IPS-11a (cell line): ENCODE results near the gene AKAP5.
"Not testable (repeated sequence)": the region's sequence is repeated elsewhere in the genome, so short reads cannot be mapped to it uniquely, and the experiment has no call there.

Experiments
- H3K4me3 ChIP-seq: one replicate; pipeline ENCODE4 v1.5.1; 2013; ENCODE audit warnings: low read depth, low read length, control low read depth

The AKAP5 gene

GRCh38 chr14:64502456-64502855 lies 37.2 kb downstream of the AKAP5 start:
- H3K4me3 ChIP-seq: peak overlapping the region; percentile 86

DNA sequence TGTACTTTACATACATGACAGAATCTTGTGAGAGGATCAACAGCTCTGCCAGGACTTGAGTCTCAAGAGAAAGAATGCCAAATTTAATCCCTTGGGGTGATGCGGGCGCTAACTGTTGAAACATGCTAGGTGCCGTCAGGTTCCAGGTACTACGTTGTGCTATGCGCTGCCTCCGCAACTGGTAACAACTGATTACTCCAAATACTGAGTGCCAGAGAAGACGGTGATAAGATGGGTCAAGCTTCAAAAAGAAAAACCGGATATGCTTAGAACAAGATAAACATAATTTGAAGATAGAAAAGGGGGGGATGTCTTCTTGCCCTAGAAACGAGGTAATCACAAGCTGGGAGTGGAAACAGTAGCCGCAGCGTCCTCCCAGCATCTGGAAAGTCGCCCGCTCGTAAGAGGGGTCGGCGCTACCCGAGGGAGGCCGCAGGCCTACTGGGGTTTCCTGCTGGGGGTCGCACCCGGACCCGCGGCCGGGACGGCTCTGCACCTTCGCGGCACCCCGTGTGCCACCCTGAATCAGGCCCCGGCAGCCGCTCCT lies 37.7 kb downstream of the AKAP5 start:
- peak overlapping the region; percentile 86 for H3K4me3 ChIP-seq

DNA sequence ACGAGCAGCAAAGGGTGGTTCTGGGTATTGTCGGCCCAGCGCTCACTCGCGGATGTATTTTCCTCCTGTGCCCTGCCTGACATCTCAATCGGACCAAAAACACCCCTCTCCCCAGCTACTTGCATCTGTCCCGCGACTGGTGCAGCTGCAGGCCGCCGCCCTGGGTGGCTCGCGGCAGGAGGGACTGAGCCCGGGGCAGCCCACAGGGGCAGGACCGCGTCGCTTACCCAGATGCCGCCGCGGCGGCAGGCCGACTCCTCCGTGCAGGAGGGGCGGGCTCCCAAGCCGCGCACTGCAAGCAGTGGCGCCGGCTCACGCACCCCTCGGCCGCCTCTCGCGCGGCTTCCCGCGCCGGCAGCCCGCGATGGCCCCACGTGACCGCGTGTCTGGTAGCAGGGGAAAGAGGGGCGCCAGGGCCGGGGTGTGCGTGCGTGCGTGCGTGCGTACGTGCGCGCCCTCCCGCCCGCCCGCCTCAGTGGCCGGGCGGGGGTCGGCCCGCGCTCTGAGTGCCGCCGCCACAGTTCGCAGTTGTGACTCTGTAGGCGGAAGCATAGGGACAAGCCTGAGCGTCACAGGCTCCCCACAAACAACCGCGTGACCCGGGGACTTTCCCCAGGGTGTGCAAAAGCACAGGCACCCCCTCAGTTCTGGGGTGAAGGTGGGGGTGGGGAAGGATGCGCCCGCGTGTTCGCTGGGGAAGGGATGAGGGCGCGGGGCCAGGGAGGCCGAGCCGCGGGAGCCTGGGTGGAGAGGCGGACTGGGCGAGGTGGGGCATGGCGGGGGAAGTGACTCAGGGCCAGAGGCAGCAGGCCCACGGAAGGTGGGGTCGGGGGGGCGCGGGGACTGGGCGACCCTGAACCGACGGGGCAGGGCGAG lies 38.4 kb downstream of the AKAP5 start, which contains the start of gene ZBTB25:
Gene ZBTB25 (minus strand): TSS at position 405 of the 876 bp plus-strand sequence. CDS start 13,305 bp downstream, outside the sequence.
- H3K4me3 ChIP-seq: peak within 1 kb of the TSS; percentile 86

DNA sequence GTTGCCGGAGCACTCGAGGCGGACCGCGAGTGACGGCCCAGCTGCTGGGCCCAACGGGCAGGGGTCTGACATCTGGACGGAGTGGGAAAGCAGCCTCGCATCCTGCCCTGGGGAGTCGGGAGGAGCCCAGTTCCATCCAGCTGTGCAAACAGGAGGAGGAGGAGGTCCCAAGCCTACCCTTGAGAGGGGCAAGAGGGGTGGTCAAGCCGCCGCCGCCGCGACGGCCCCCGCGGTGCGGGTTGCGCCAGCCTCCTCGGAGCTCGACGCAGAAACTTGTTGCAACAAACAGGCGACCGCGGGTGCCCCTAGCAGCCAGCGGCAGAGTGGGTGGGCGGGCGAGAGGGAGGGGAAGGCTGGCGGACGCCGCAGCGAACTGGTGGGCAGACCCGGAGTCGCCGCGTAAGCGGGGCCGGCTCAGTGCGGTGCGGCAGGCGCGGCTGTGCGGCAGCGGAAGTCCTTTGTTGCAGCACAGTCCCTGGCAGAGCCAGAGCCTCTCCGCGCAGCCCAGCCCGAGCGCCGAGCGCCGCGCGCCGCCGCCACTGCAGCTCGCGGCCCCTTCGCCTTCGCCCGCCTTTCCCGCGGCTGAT lies 39.1 kb downstream of the AKAP5 start, which contains the start of gene ZBTB1:
Gene ZBTB1 (plus strand): TSS at position 461 of the 587 bp plus-strand sequence. CDS start 16,735 bp downstream, outside the sequence.
- H3K4me3 ChIP-seq: peak within 1 kb of the TSS; percentile 86

GRCh38 chr14:64504897-64505794 lies 39.8 kb downstream of the AKAP5 start:
- H3K4me3 ChIP-seq: peak overlapping the region; percentile 86

- H3K4me3 ChIP-seq: no peak overlapping the region
These were observed 41.4 kb downstream of the AKAP5 start for GRCh38 chr14:64506721-64507120.

DNA sequence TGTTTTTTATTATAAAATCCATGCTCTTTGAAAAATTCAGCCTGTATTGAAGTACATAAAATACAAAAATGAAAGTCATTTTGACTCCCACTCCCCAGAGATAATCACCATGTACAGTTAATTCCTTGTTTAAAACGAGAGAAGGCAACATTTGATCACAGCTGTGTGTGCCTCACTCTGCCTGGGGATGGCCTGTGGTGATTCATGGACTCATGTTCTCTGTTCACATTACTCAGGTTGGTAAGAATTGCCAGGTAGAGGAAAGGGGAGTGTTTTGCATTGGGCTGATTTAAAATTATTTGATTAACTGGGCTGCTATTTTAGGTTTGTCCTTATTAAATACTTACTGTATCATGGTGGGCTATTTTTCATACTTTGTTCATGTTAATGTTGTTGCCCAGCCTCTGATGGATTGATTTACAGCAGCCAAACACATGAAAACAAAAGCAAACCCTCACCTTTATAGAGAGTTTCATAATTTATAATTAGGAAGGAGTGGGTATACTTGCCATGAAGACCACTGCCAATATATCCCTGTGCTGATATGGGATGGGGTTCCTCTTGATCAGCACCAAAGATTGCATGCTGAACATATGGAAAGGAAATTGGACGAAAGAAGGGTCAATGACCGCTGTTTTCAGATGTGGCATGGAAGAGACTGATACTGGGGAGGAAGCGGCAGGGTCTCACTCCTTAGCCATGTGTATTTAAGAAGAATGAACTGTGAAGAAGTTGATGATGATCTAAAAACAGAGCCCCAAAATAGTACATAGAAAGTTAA lies 42.3 kb downstream of the AKAP5 start:
- H3K4me3 ChIP-seq: no peak overlapping the region

- H3K4me3 ChIP-seq: no peak overlapping the region
These were observed 43.0 kb downstream of the AKAP5 start for GRCh38 chr14:64508215-64508776.

DNA sequence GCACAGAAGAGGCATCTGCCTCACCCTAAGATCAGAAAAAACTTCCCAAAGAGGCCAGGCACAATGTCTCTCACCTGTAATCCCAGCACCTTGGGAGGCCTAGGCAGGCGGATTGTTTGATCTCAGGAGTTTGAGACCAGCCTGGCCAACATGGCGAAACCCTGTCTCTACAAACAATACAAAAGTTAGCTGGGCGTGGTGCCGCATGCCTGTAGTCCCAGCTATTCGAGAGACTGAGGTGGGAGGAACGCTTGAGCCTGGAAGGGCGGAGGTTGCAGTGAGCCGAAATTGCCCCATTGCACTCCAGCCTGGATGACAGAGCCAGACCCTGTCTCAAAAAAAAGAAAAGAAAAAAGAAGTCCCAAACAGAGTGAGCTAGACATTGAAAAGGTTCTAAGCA lies 43.7 kb downstream of the AKAP5 start:
- H3K4me3 ChIP-seq: no peak overlapping the region

DNA sequence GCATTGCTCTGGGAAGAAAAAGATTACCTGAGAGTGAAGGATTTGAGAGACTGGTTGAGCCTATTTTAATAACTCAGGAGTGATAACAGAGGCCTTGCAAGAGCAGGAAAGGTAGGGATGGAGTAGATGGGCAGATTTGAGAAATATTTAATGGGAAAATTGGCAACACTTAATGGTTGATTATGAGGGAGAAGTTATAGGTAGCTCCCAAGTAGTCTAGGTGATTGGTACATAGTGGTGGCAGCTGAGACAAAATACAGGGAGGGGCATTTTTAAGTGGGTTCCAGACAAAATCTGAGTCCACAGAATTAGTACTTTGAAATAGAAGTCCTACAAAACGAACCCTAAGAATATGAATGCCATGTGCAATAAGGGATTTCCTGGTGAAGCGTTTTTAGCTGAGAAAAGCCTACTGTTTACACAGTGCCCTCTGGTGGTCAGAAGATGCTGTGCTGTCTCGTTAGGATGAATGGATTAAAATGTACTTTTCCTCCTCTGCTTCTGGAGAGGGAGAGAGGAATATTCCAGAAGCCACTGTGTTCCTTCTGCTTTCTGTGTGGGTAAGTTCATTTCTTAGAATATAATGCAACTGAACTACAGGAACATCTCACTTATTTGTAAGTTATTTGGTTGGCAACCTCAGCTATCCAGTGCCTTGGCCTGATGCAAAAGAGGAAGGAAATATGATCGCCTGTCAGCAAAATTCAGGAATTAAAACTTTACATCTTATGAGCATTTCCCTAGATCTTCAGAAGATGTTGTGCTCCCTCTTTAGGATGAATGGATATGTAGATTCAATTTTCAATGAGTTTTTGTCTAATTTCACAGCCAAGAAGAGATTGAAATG lies 45.7 kb downstream of the AKAP5 start:
- H3K4me3 ChIP-seq: no peak overlapping the region

DNA sequence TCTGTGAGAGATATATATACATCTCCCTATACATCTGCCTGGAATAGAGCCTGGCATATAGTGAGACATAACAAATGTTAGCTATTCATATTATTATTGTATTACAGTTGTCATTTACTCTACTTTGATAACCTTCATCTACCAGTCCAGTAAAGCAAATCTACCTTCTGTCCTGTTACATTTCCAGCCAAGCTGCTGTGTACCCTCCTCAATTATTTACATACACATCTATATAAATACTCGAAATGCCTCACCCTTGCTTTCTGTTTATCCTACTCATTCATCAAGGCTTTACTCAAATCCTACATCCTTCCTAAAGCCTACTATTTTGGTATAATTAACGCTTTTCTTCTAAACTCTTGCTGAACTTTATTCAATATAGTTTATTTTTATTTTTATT lies 48.0 kb downstream of the AKAP5 start:
- no peak overlapping the region for H3K4me3 ChIP-seq

DNA sequence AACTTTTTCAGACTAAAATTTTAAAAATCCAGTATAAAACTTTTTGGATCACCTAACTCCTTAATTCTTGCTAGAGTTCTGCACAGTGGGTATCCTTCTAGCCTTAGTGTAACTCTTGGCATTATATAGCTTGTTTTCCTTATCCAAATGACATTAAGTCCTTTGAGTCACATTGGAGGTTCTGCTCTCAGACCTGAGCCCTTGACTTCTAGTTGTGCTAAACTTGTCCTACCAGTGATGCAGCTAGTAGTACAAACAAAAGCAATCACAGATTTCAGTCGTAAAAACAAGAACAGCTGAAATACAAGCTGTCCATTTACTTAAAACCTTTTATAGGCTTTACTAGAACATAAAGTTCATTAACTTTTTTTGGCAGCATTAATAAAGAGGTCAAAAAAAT lies 49.8 kb downstream of the AKAP5 start:
- H3K4me3 ChIP-seq: no peak overlapping the region

GRCh38 chr14:64516969-64517368 lies 51.7 kb downstream of the AKAP5 start:
- H3K4me3 ChIP-seq: no peak overlapping the region

- H3K4me3 ChIP-seq: not testable (repeated sequence)
These were observed 52.4 kb downstream of the AKAP5 start for GRCh38 chr14:64517667-64518066.

- H3K4me3 ChIP-seq: no peak overlapping the region
These were observed 52.9 kb downstream of the AKAP5 start for GRCh38 chr14:64518229-64518628.

DNA sequence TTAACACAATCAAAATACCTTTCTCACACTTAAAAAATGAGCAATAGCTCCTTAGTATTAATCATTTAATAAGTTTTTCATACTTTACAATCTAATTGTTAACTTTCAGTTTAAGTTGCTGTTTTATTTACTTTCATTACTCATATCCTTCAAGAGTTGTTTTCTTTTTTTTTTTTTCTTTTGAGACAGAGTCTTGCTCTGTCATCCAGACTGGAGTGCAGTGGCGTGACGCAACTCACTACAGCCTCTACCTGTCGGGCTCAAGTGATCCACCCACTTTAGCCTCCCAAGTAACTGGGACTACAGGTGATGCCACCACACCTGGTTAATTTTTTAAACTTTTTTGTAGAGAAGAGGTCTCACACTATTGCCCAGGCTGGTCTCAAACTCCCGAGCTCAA lies 55.4 kb downstream of the AKAP5 start:
- H3K4me3 ChIP-seq: no peak overlapping the region

DNA sequence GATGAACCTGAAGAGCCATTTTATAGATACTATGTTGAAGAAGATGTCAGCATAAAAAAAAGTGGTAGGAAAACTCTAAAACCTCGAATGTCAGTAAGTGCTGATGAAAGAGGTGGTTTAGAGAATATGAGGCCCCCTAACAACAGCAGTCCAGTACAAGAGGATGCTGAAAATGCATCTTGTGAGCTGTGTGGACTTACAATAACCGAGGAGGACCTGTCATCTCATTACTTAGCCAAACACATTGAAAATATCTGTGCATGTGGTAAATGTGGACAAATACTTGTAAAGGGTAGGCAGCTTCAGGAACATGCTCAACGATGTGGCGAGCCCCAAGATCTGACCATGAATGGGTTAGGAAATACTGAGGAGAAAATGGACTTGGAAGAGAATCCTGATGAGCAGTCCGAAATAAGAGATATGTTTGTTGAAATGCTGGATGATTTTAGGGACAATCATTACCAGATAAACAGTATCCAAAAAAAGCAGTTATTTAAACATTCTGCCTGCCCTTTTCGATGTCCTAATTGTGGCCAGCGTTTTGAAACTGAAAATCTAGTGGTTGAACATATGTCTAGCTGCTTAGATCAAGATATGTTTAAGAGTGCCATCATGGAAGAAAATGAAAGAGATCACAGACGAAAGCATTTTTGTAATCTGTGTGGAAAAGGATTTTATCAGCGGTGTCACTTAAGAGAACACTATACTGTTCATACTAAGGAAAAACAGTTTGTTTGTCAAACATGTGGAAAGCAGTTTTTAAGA lies 57.5 kb downstream of the AKAP5 start:
- no peak overlapping the region for H3K4me3 ChIP-seq
